H9 (cell line): Measurements from ENCODE around the gene KIF26B. TPM values are rescaled to one million over a fixed set of nuclear protein-coding genes. Genes with fewer than 3 reads are reported as not detected.

Experiments
- DNase-seq: peaks from one replicate; pipeline ENCODE4 v3.0.0-alpha.2; 2017
- H2AFZ ChIP-seq: one replicate; pipeline ENCODE4 v1.6.1; 2013; ENCODE audit warnings: mild to moderate bottlenecking, low read length, control low read depth, moderate library complexity
- H2AK5ac ChIP-seq: 2 replicates; pipeline ENCODE4 v1.6.1; 2013; ENCODE audit warnings: low read length, control low read depth, mixed read lengths; ENCODE audit not compliant: insufficient read length
- H2BK120ac ChIP-seq: one replicate; pipeline ENCODE4 v1.6.1; 2013; ENCODE audit warnings: low read depth, mild to moderate bottlenecking, low read length, control low read depth, inconsistent platforms; ENCODE audit not compliant: poor library complexity, severe bottlenecking
- H2BK12ac ChIP-seq: 2 replicates; pipeline ENCODE4 v1.6.1; 2013; ENCODE audit warnings: low read length, control low read depth, mixed read lengths, low read depth; ENCODE audit not compliant: insufficient read length
- H2BK15ac ChIP-seq: 2 replicates; pipeline ENCODE4 v1.6.1; 2013; ENCODE audit warnings: low read depth, low read length, control low read depth
- H2BK20ac ChIP-seq: one replicate; pipeline ENCODE4 v1.6.1; 2013; ENCODE audit warnings: low read depth, mild to moderate bottlenecking, low read length, control low read depth, inconsistent platforms; ENCODE audit not compliant: poor library complexity, severe bottlenecking
- H2BK5ac ChIP-seq: 2 replicates; pipeline ENCODE4 v1.6.1; 2013; ENCODE audit warnings: low read length, control low read depth, mixed read lengths; ENCODE audit not compliant: insufficient read length
- H3K14ac ChIP-seq: 2 replicates; pipeline ENCODE4 v1.6.1; 2013; ENCODE audit warnings: low read length, control low read depth; ENCODE audit not compliant: insufficient read depth
- H3K18ac ChIP-seq: 2 replicates; pipeline ENCODE4 v1.6.1; 2013; ENCODE audit warnings: low read depth, mild to moderate bottlenecking, mixed read lengths, low read length, control low read depth; ENCODE audit not compliant: insufficient read length
- H3K23ac ChIP-seq: 2 replicates; pipeline ENCODE4 v1.6.1; 2013; ENCODE audit warnings: low read length, control low read depth, mixed read lengths, low read depth; ENCODE audit not compliant: insufficient read length
- H3K23me2 ChIP-seq: 2 replicates; pipeline ENCODE4 v1.6.1; 2013; ENCODE audit warnings: low read depth, mild to moderate bottlenecking, mixed read lengths, low read length, control low read depth; ENCODE audit not compliant: insufficient read length, poor library complexity, severe bottlenecking
- H3K27ac ChIP-seq: 2 replicates; pipeline ENCODE4 v1.5.1; 2013; ENCODE audit warnings: low read length, control low read depth, mixed read lengths, low read depth; ENCODE audit not compliant: insufficient read length
- H3K27me3 ChIP-seq: 2 replicates; pipeline ENCODE4 v1.6.1; 2013; ENCODE audit warnings: low read length, control low read depth, inconsistent platforms; ENCODE audit not compliant: insufficient read depth
- H3K4ac ChIP-seq: 2 replicates; pipeline ENCODE4 v1.6.1; 2013; ENCODE audit warnings: low read depth, mild to moderate bottlenecking, control low read depth, inconsistent platforms, low read length, moderate library complexity
- H3K4me1 ChIP-seq: 2 replicates; pipeline ENCODE4 v1.6.1; 2013; ENCODE audit warnings: low read length, control low read depth, inconsistent platforms; ENCODE audit not compliant: insufficient read depth
- H3K4me2 ChIP-seq: 2 replicates; pipeline ENCODE4 v1.6.1; 2013; ENCODE audit warnings: low read length, control low read depth, mixed read lengths; ENCODE audit not compliant: insufficient read length, insufficient read depth
- H3K56ac ChIP-seq: 2 replicates; pipeline ENCODE4 v1.6.1; 2013; ENCODE audit warnings: low read depth, mild to moderate bottlenecking, mixed read lengths, low read length, control low read depth; ENCODE audit not compliant: insufficient read length
- H3K79me1 ChIP-seq: 2 replicates; pipeline ENCODE4 v1.6.1; 2013; ENCODE audit warnings: low read depth, mild to moderate bottlenecking, moderate library complexity, low read length, control low read depth, inconsistent platforms; ENCODE audit not compliant: insufficient read depth, poor library complexity, severe bottlenecking
- H3K79me2 ChIP-seq: 2 replicates; pipeline ENCODE4 v1.6.1; 2013; ENCODE audit warnings: low read length, control low read depth, inconsistent platforms; ENCODE audit not compliant: insufficient read depth
- H3K9ac ChIP-seq: 2 replicates; pipeline ENCODE4 v1.6.1; 2013; ENCODE audit warnings: low read length, control low read depth, mixed read lengths; ENCODE audit not compliant: insufficient read length; ENCODE audit errors: extremely low read depth
- H3K9me3 ChIP-seq: one replicate; pipeline ENCODE4 v1.6.1; 2013; ENCODE audit warnings: low read depth, low read length, inconsistent platforms; ENCODE audit not compliant: control insufficient read depth
- H3T11ph ChIP-seq: one replicate; pipeline ENCODE4 v1.6.1; 2013; ENCODE audit warnings: mild to moderate bottlenecking, low read length, control low read depth, inconsistent platforms
- H4K20me1 ChIP-seq: one replicate; pipeline ENCODE4 v1.6.1; 2013; ENCODE audit not compliant: control insufficient read depth, insufficient read length, insufficient read depth
- H4K5ac ChIP-seq: 2 replicates; pipeline ENCODE4 v1.6.1; 2013; ENCODE audit warnings: low read depth, mild to moderate bottlenecking, mixed read lengths, low read length, control low read depth; ENCODE audit not compliant: insufficient read length
- H4K8ac ChIP-seq: replicated peaks from 2 replicates; pipeline ENCODE4 v1.6.1; 2013; ENCODE audit warnings: low read length, control low read depth, mixed read lengths, low read depth; ENCODE audit not compliant: insufficient read length
- H4K91ac ChIP-seq: 2 replicates; pipeline ENCODE4 v1.6.1; 2013; ENCODE audit warnings: low read depth, mild to moderate bottlenecking, moderate library complexity, mixed read lengths, low read length, control low read depth; ENCODE audit not compliant: insufficient read length
- H3K27ac Mint-ChIP-seq, 3 experiments: 2 replicates in 2 of 3; 3 replicates in 1 of 3; pipeline ENCODE4 v1.8.0; 2020 to 2021; ENCODE audit warnings: mixed read lengths in 3 of 3, mild to moderate bottlenecking in 1 of 3, moderate library complexity in 1 of 3
- H3K27me3 Mint-ChIP-seq: 2 replicates; pipeline ENCODE4 v1.8.0; 2021; ENCODE audit warnings: low read depth, mild to moderate bottlenecking, moderate library complexity, mixed read lengths
- H3K36me3 Mint-ChIP-seq, 3 experiments: 2 replicates in 2 of 3; 3 replicates in 1 of 3; pipeline ENCODE4 v1.8.0; 2020 to 2021; ENCODE audit warnings: low read depth in 3 of 3, mixed read lengths in 3 of 3; ENCODE audit not compliant: insufficient read depth in 1 of 3
- H3K4me1 Mint-ChIP-seq, 2 experiments: 2 replicates each; pipeline ENCODE4 v1.8.0; 2020; ENCODE audit warnings: mixed read lengths in 2 of 2
- H3K4me3 Mint-ChIP-seq, 2 experiments: 2 replicates in 1 of 2; 3 replicates in 1 of 2; pipeline ENCODE4 v1.8.0; 2020 to 2021; ENCODE audit warnings: mild to moderate bottlenecking in 2 of 2, mixed read lengths in 2 of 2, moderate library complexity in 1 of 2
- H3K9me3 Mint-ChIP-seq, 2 experiments: 2 replicates in 1 of 2; 3 replicates in 1 of 2; pipeline ENCODE4 v1.8.0; 2020; ENCODE audit warnings: mild to moderate bottlenecking in 2 of 2, mixed read lengths in 2 of 2, moderate library complexity in 1 of 2
- CTCF ChIP-seq: fragments of 200-600 bp; sonication (generic); conservative IDR thresholded peaks from 3 replicates; pipeline ENCODE4 v1.8.0; 2021; ENCODE audit warnings: antibody characterized with exemption, mild to moderate bottlenecking
- WGBS: extraction: QIAGEN DNeasy Blood & Tissue Kit; methylation state at CpG from one replicate; pipeline ENCODE4 v1.1.7; 2013; ENCODE audit warnings: missing lambda C conversion rate, low lambda C conversion rate, mixed read lengths; ENCODE audit not compliant: insufficient read length; ENCODE audit errors: extremely low coverage; 5-methylcytosine and 5-hydroxymethylcytosine counted together
- total RNA-seq: library from RNA; stranded (reverse); gene quantifications from 2 replicates; pipeline ENCODE4 v1.2.1, GENCODE V29; 2021

The KIF26B gene
- total RNA-seq, 1 experiment from 2014 or later: 0.13 TPM

GRCh38 chr1:245260110-245260882, 105.5 kb downstream of the KIF26B start:
- Mint-ChIP-seq H3K27me3 (peaks cover 11% of the 10 kb centered on the region), H3K27ac (no peak overlapping the region), H3K4me1 (peaks cover 45 to 52% of the 10 kb centered on the region in 2 experiments), H3K4me3 (no peak overlapping the region; a peak in 1 of 5 replicates), H3K36me3 (no peaks in the 10 kb centered on the region), H3K9me3 (no peaks in the 10 kb centered on the region; a peak in 2 of 5 replicates)
- Histone ChIP-seq H3K4me1 (peaks cover 14% of the 10 kb centered on the region), H2BK5ac (no peak overlapping the region), H4K91ac (no peak overlapping the region), H3K79me2 (no peaks in the 10 kb centered on the region; the same call in 1 of the 2 replicates), H3K23me2 (no peaks in the 10 kb centered on the region), H3K9me3 (no peaks in the 10 kb centered on the region), H2AFZ (no peak overlapping the region), H2AK5ac (no peak overlapping the region), H3K18ac (no peak overlapping the region), H3K9ac (no peak overlapping the region), H4K20me1 (no peaks in the 10 kb centered on the region), H3K4ac (no peak overlapping the region), H2BK20ac (no peak overlapping the region), H2BK15ac (no peak overlapping the region), H3T11ph (no peak overlapping the region), H2BK12ac (no peak overlapping the region), H3K27me3 (no peaks in the 10 kb centered on the region), H3K27ac (no peak overlapping the region), H4K8ac (no peak overlapping the region), H3K4me2 (no peak overlapping the region), H2BK120ac (no peak overlapping the region), H4K5ac (no peak overlapping the region), H3K56ac (no peak overlapping the region), H3K79me1 (no peaks in the 10 kb centered on the region), H3K14ac (no peak overlapping the region), H3K23ac (no peak overlapping the region)
- no peak for TF ChIP-seq CTCF
- WGBS: no CpG with 5 or more reads among the region's 6 CpGs
- DNase-seq: no peak
